HEK293T (cell line): ENCODE measurements around the gene NECAB3.

Experiments
- CTCF ChIA-PET: fragments of 350-600 bp; formaldehyde crosslinking; extraction: SDS; loops from one replicate; lab custom pipeline; 2021; ENCODE audit warnings: antibody characterized with exemption, inconsistent platforms; lab: Yijun Ruan, JAX
- POLR2A ChIA-PET: fragments of 350-600 bp; formaldehyde crosslinking; extraction: SDS; loops from one replicate; lab custom pipeline; 2020; ENCODE audit warnings: antibody characterized with exemption, inconsistent platforms; lab: Yijun Ruan, JAX
- DNase-seq: peaks from one replicate; pipeline ENCODE4 v3.0.0; 2012; ENCODE audit warnings: mixed read lengths; ENCODE audit errors: extremely low spot score
- ARNT ChIP-seq: fragments of 450-650 bp; IDR thresholded peaks from 2 replicates; pipeline ENCODE4 v1.6.1; 2017; ENCODE audit warnings: mild to moderate bottlenecking
- BHLHE40 ChIP-seq: fragments of 450-650 bp; IDR thresholded peaks from 2 replicates; pipeline ENCODE4 v1.6.1; 2016; ENCODE audit warnings: mild to moderate bottlenecking, moderate library complexity, borderline replicate concordance
- CTBP1 ChIP-seq: fragments of 450-650 bp; IDR thresholded peaks from 2 replicates; pipeline ENCODE4 v1.6.1; 2016; ENCODE audit warnings: borderline replicate concordance
- ELF4 ChIP-seq: fragments of 450-650 bp; IDR thresholded peaks from 2 replicates; pipeline ENCODE4 v1.6.1; 2017; ENCODE audit warnings: antibody characterized with exemption
- FOXA1 ChIP-seq: fragments of 450-650 bp; IDR thresholded peaks from 2 replicates; pipeline ENCODE4 v1.6.1; 2016; ENCODE audit warnings: mild to moderate bottlenecking
- FOXK2 ChIP-seq: fragments of 450-650 bp; IDR thresholded peaks from 2 replicates; pipeline ENCODE4 v1.6.1; 2016; ENCODE audit warnings: mild to moderate bottlenecking
- FOXM1 ChIP-seq: fragments of 450-650 bp; IDR thresholded peaks from 2 replicates; pipeline ENCODE4 v1.6.1; 2017; ENCODE audit warnings: mild to moderate bottlenecking, borderline replicate concordance
- HDGF ChIP-seq: fragments of 450-650 bp; IDR thresholded peaks from 2 replicates; pipeline ENCODE4 v1.6.1; 2017; ENCODE audit warnings: antibody characterized with exemption, borderline replicate concordance
- L3MBTL2 ChIP-seq: fragments of 450-650 bp; conservative IDR thresholded peaks from 2 replicates; pipeline ENCODE4 v1.6.1; 2016; ENCODE audit warnings: mild to moderate bottlenecking
- LEF1 ChIP-seq: fragments of 450-650 bp; IDR thresholded peaks from 2 replicates; pipeline ENCODE4 v1.6.1; 2017; ENCODE audit warnings: mild to moderate bottlenecking, borderline replicate concordance
- NFRKB ChIP-seq: fragments of 450-650 bp; IDR thresholded peaks from 2 replicates; pipeline ENCODE4 v1.6.1; 2016; ENCODE audit warnings: mild to moderate bottlenecking, moderate library complexity
- PKNOX1 ChIP-seq: fragments of 450-650 bp; IDR thresholded peaks from 2 replicates; pipeline ENCODE4 v1.6.1; 2016
- SP1 ChIP-seq: fragments of 450-650 bp; IDR thresholded peaks from 2 replicates; pipeline ENCODE4 v1.6.1; 2017
- SUZ12 ChIP-seq: fragments of 450-650 bp; IDR thresholded peaks from 2 replicates; pipeline ENCODE4 v1.6.1; 2016; ENCODE audit warnings: mild to moderate bottlenecking
- TARDBP ChIP-seq: fragments of 450-650 bp; IDR thresholded peaks from 2 replicates; pipeline ENCODE4 v1.6.1; 2016
- ZNF384 ChIP-seq: fragments of 450-650 bp; IDR thresholded peaks from 2 replicates; pipeline ENCODE4 v1.6.1; 2016

NECAB3 gene

GRCh38 chr20:33680686-33681085 is 6.5 kb upstream of the NECAB3 start:
- CTCF ChIA-PET = no interaction called here
- TF ChIP-seq PKNOX1 (no peak), L3MBTL2 (no peak), SUZ12 (no peak), SP1 (no peak), LEF1 (no peak), ZNF384 (no peak), HDGF (no peak), BHLHE40 (no peak)
- no peak for DNase-seq
- POLR2A ChIA-PET = interaction anchor here (1.0 kb wide), 1 partner anchor 38 kb away, joined by 3 read pairs; no protein-coding TSS in a partner anchor

DNA sequence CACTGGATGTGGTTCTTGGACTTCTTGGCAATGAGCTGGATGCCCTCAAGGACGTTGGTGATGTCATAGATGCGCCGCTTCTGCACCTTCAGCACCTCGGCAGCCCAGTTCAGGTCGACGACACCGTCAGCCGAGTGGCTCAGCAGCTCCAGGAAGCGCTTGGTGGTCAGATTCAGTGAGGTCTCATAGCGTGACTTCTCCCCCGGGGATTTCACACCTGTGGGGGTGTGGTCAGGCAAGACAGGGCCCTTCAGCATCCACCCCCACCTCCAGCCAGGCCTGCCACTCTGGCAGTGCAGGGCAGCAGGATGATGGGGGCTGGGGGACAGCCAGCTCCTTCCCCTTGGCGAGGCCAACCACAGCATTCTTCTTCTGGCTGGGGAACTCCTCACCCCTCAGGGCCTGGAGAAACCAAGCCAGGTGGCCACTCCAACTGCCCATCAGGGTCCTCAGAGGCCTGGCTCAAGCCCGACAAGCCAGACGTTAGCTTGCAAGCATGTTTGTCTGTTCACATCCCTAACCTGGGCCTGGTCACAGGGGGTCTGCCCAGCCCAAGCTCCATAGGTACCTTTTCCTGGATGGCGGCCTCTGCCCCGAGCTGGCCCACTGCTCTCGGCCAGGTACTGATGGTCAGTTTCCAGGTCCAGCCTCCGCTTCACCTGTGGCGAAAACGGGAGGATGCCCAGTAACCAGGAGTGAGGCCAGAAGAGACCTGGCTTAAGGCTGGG is 5.7 kb upstream of the NECAB3 start:
- no peak for TF ChIP-seq SP1
- no peak for TF ChIP-seq ELF4
- no peak for TF ChIP-seq BHLHE40
- no peak for TF ChIP-seq NFRKB
- TF ChIP-seq FOXA1 = no peak
- no peak for DNase-seq
- CTCF ChIA-PET = no interaction called here
- POLR2A ChIA-PET = interaction anchor here (0.8 kb wide), 1 partner anchor 16 kb away, joined by 8 read pairs; no protein-coding TSS in a partner anchor

GRCh38 chr20:33677991-33678702 is 3.9 kb upstream of the NECAB3 start:
- DNase-seq = no peak
- ChIA-PET CTCF (no interaction called here), POLR2A (interaction anchor here (1.2 kb wide), 1 partner anchor 15 kb away, joined by 4 read pairs; no protein-coding TSS in a partner anchor)

DNA sequence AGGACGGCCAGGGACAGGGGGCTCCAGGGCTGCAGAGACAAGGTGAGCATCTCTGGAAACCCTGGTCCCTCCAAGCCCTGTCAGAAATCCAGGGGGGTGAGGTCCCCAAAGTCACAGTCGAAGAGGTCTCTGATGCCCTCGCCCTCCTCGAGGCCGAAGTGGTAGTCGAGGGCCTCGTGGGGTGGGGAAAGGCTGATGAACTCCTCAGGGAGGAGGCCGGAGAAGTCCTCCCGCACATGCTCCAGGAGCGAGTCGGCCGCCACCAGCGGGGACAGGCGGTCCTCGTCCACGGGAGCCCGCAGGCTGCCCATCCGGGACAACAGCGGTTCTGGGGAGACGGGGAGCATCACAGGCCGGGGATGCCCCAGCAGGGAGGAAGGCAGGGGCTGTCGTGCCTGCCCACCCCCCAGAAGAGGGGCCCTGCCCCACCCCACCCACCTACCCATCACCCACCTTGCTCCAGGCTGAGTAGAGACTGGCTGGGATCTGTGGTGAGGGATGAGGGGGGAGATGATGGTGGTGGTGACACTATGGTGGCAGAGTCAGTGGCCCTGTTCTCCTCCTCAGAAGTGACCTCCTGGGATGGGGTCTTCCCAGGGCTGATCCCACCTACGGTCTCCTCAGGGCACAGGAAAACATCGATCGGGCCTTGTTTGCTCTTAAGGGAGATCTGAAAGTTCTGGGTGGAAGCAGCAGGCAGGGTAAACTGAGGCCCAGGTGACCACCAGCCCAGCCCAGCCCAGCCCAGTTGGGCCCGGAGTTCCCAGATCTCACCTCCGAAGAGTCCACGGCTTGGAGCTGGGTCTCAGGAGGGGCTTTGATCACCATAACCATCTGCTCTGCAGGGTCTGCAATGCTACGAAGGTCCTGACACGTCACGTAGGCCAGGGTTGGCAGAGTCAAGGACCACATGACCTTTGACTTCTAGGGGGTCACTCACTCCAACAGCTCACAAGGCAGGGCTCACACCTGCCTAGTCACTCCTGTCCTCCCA is 2.7 kb upstream of the NECAB3 start:
- ChIA-PET POLR2A (interaction anchor here (1.2 kb wide), 1 partner anchor 14 kb away, joined by 4 read pairs; no protein-coding TSS in a partner anchor), CTCF (no interaction called here)
- TF ChIP-seq L3MBTL2 (no peak), FOXK2 (no peak), TARDBP (no peak), PKNOX1 (no peak), NFRKB (no peak), LEF1 (no peak), SP1 (no peak), FOXM1 (no peak), FOXA1 (no peak), ZNF384 (no peak), ARNT (no peak), HDGF (no peak), BHLHE40 (no peak), SUZ12 (no peak), CTBP1 (no peak), ELF4 (no peak)
- no peak for DNase-seq

More at GRCh38 chr20:33677991-33678702, 3.9 kb upstream of the NECAB3 start:
- TF ChIP-seq NFRKB (no peak), LEF1 (no peak), ELF4 (no peak), BHLHE40 (no peak), SUZ12 (no peak), SP1 (no peak)

DNA sequence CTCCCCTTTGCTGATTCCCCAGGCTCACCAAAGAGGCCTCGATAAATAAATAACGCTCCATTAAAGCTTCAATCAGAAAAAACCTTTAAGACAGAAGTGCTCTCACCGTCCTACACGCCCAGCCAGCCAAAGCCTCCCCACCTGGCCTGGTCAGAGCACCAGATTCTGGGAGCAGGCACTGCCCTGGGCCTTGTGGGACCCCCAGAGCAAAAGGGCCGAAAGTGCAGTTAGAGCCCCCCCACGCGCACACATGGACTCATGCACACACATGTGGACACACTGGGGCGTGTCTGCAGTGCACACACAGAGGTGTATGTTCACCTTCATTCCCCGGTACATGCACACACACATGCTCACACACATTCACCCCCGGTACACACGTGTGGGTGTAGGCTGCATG is 1.9 kb upstream of the NECAB3 start:
- no peak for DNase-seq
- ChIA-PET POLR2A (interaction anchor here (1.4 to 2.4 kb wide), 3 partner anchors 9 to 28 kb away, joined by 4 to 20 read pairs (median 13); no protein-coding TSS in a partner anchor), CTCF (no interaction called here)
- no peak for TF ChIP-seq ELF4
- TF ChIP-seq BHLHE40 = no peak
- no peak for TF ChIP-seq SUZ12
- no peak for TF ChIP-seq CTBP1
- TF ChIP-seq NFRKB = no peak
- no peak for TF ChIP-seq LEF1
- no peak for TF ChIP-seq L3MBTL2
- no peak for TF ChIP-seq FOXA1
- no peak for TF ChIP-seq HDGF
- no peak for TF ChIP-seq PKNOX1
- TF ChIP-seq FOXM1 = no peak
- no peak for TF ChIP-seq ZNF384
